Measurements from ENCODE around the gene TSPAN9. TPM values are rescaled to one million over a fixed set of nuclear protein-coding genes. Genes with fewer than 3 reads are reported as not detected.

TSPAN9 gene
- total RNA-seq, 1 experiment from 2014 or later = 9.6 TPM

GRCh38 chr12:3177778-3178425 lies 100.7 kb downstream of the TSPAN9 start:
- no peak overlapping the region for H3K4me3 ChIP-seq
- POLR2A ChIA-PET (ENCODE audit: unreplicated experiment) = no interaction called here
- no peaks in the 10 kb centered on the region for H4K20me1 ChIP-seq (ENCODE audit: insufficient read depth)
- CTCF ChIA-PET = no interaction called here
- H3F3A ChIP-seq (ENCODE audit: insufficient read depth, low read depth) = no peaks in the 10 kb centered on the region
- H3K27me3 ChIP-seq (ENCODE audit: insufficient read depth, low read depth) = no peaks in the 10 kb centered on the region
- no peaks in the 10 kb centered on the region for H3K4me1 ChIP-seq (replicated peaks; ENCODE audit: insufficient read depth)
- no peaks in the 10 kb centered on the region for H3K79me2 ChIP-seq (ENCODE audit: low read depth)
- H3K27ac ChIP-seq = no peak overlapping the region
- H3K9me3 ChIP-seq (ENCODE audit: insufficient read depth, low read depth) = no peaks in the 10 kb centered on the region
- no TSS peak for BruUV-seq (replicated peaks)
- H3K9me2 ChIP-seq (ENCODE audit: insufficient read depth) = no peaks in the 10 kb centered on the region
- TF ChIP-seq CTCF (conservative IDR thresholded peaks at IDR 0.05) (no peak), EZH2 (IDR thresholded peaks at IDR 0.05; ENCODE audit: low read depth) (no peak)
- no peak overlapping the region for H3K4me2 ChIP-seq
- intact Hi-C loops (cut with micrococcal nuclease; ENCODE audit: unreplicated experiment) = no loop called here
- H2AFZ ChIP-seq = no peak overlapping the region
- no peak for DNase-seq
- no peaks in the 10 kb centered on the region for H3K36me3 ChIP-seq (ENCODE audit: low read depth)

GRCh38 chr12:3178671-3179313 lies 101.6 kb downstream of the TSPAN9 start:
- Histone ChIP-seq H3K4me2 (no peak overlapping the region), H3K4me1 (replicated peaks; ENCODE audit: insufficient read depth) (no peaks in the 10 kb centered on the region), H2AFZ (no peak overlapping the region), H3K9me2 (ENCODE audit: insufficient read depth) (no peaks in the 10 kb centered on the region), H3K9me3 (ENCODE audit: insufficient read depth, low read depth) (no peaks in the 10 kb centered on the region), H3K27me3 (ENCODE audit: insufficient read depth, low read depth) (no peaks in the 10 kb centered on the region), H4K20me1 (ENCODE audit: insufficient read depth) (no peaks in the 10 kb centered on the region), H3K36me3 (ENCODE audit: low read depth) (no peaks in the 10 kb centered on the region), H3K79me2 (ENCODE audit: low read depth) (no peaks in the 10 kb centered on the region), H3K4me3 (no peak overlapping the region), H3F3A (ENCODE audit: insufficient read depth, low read depth) (no peaks in the 10 kb centered on the region), H3K27ac (no peak overlapping the region)
- BruUV-seq (replicated peaks) = no TSS peak
- ChIA-PET CTCF (no interaction called here), POLR2A (ENCODE audit: unreplicated experiment) (no interaction called here)
- no peak for DNase-seq
- intact Hi-C loops (cut with micrococcal nuclease; ENCODE audit: unreplicated experiment) = no loop called here
- no peak for TF ChIP-seq CTCF (conservative IDR thresholded peaks at IDR 0.05)
- TF ChIP-seq EZH2 (IDR thresholded peaks at IDR 0.05; ENCODE audit: low read depth) = no peak

- CTCF ChIA-PET = no interaction called here
Measured at GRCh38 chr12:3179731-3180130, 102.6 kb downstream of the TSPAN9 start.

More at GRCh38 chr12:3179731-3180130, 102.6 kb downstream of the TSPAN9 start:
- no peaks in the 10 kb centered on the region for H3F3A ChIP-seq (ENCODE audit: insufficient read depth, low read depth)
- H3K27me3 ChIP-seq (ENCODE audit: insufficient read depth, low read depth) = no peaks in the 10 kb centered on the region
- POLR2A ChIA-PET (ENCODE audit: unreplicated experiment) = no interaction called here
- intact Hi-C loops (cut with micrococcal nuclease; ENCODE audit: unreplicated experiment) = no loop called here
- no peaks in the 10 kb centered on the region for H3K36me3 ChIP-seq (ENCODE audit: low read depth)
- DNase-seq = no peak
- no peak overlapping the region for H2AFZ ChIP-seq
- H3K79me2 ChIP-seq (ENCODE audit: low read depth) = no peaks in the 10 kb centered on the region
- no TSS peak for BruUV-seq (replicated peaks)
- no peaks in the 10 kb centered on the region for H3K4me1 ChIP-seq (replicated peaks; ENCODE audit: insufficient read depth)
- no peak overlapping the region for H3K4me2 ChIP-seq
- H3K9me3 ChIP-seq (ENCODE audit: insufficient read depth, low read depth) = no peaks in the 10 kb centered on the region
- H3K9me2 ChIP-seq (ENCODE audit: insufficient read depth) = no peaks in the 10 kb centered on the region
- H3K27ac ChIP-seq = no peak overlapping the region
- no peaks in the 10 kb centered on the region for H4K20me1 ChIP-seq (ENCODE audit: insufficient read depth)
- no peak for TF ChIP-seq EZH2 (IDR thresholded peaks at IDR 0.05; ENCODE audit: low read depth)
- TF ChIP-seq CTCF (conservative IDR thresholded peaks at IDR 0.05) = no peak
- H3K4me3 ChIP-seq = no peak overlapping the region
